CD4-positive, CD25-positive, alpha-beta regulatory T cell (primary cell): Measurements from ENCODE around the gene HHIPL2. TPM values are rescaled to one million over a fixed set of nuclear protein-coding genes. Genes with fewer than 3 reads are reported as not detected.

Experiments
- ATAC-seq, 2 donors: fragments of 150-1000 bp; cut with Tn5 transposase; one replicate each; pipeline ENCODE4 v1.10.0; 2021; ENCODE audit warnings: low read depth in 2 of 2, moderate number of reproducible peaks in 2 of 2, moderate library complexity in 1 of 2
- DNase-seq, 3 donors: peaks; one replicate each; pipeline versions ENCODE4 v3.0.0 to v3.0.0-alpha.2; 2012 to 2022; ENCODE audit warnings: mixed read lengths in 1 of 3
- H3K27ac ChIP-seq: one replicate; pipeline ENCODE4 v1.7.0; 2013; ENCODE audit warnings: mild to moderate bottlenecking, low read length; ENCODE audit not compliant: insufficient read depth, poor library complexity, severe bottlenecking
- H3K27me3 ChIP-seq: one replicate; pipeline ENCODE4 v1.7.0; 2013; ENCODE audit warnings: low read length; ENCODE audit not compliant: control insufficient read depth, insufficient read depth
- H3K36me3 ChIP-seq: one replicate; pipeline ENCODE4 v1.7.0; 2013; ENCODE audit warnings: mild to moderate bottlenecking, low read length, moderate library complexity; ENCODE audit not compliant: control insufficient read depth, insufficient read depth
- H3K4me1 ChIP-seq: 2 replicates; pipeline ENCODE4 v1.7.0; 2013; ENCODE audit warnings: mild to moderate bottlenecking, low read length; ENCODE audit not compliant: insufficient read depth, control insufficient read depth, poor library complexity, severe bottlenecking
- H3K4me3 ChIP-seq: one replicate; pipeline ENCODE4 v1.7.0; 2013; ENCODE audit warnings: low read depth, mild to moderate bottlenecking, low read length, moderate library complexity
- H3K9me3 ChIP-seq, 2 experiments: 1 replicate in 1 of 2; 2 replicates in 1 of 2; pipeline ENCODE4 v1.7.0; 2013; ENCODE audit warnings: low read length in 2 of 2, mild to moderate bottlenecking in 1 of 2, moderate library complexity in 1 of 2; ENCODE audit not compliant: control insufficient read depth in 2 of 2
- H3K27ac Mint-ChIP-seq, 3 donors: one replicate each; pipeline ENCODE4 v1.8.0; 2020 to 2022; ENCODE audit warnings: mild to moderate bottlenecking in 3 of 3, mixed read lengths in 3 of 3, moderate library complexity in 2 of 3
- H3K27me3 Mint-ChIP-seq: one replicate; pipeline ENCODE4 v1.8.0; 2022; ENCODE audit warnings: mild to moderate bottlenecking, mixed read lengths
- H3K36me3 Mint-ChIP-seq: one replicate; pipeline ENCODE4 v1.8.0; 2020; ENCODE audit warnings: mixed read lengths
- H3K4me1 Mint-ChIP-seq, 4 donors: one replicate each; pipeline ENCODE4 v1.8.0; 2020 to 2022; ENCODE audit warnings: mixed read lengths in 4 of 4, mild to moderate bottlenecking in 1 of 4
- H3K4me3 Mint-ChIP-seq, 4 donors: one replicate each; pipeline ENCODE4 v1.8.0; 2020 to 2022; ENCODE audit warnings: mild to moderate bottlenecking in 4 of 4, mixed read lengths in 4 of 4, moderate library complexity in 3 of 4
- H3K9me3 Mint-ChIP-seq, 7 donors: one replicate each; pipeline ENCODE4 v1.8.0; 2020 to 2022; ENCODE audit warnings: mixed read lengths in 7 of 7, mild to moderate bottlenecking in 3 of 7, moderate library complexity in 2 of 7
- polyA plus RNA-seq, 4 donors: library from polyadenylated mRNA; unstranded; fragments of 300-500 nt; fragmentation: Illumina TruSeq; gene quantifications; one replicate each; pipeline ENCODE4 v1.2.3, GENCODE V29; 2021
- total RNA-seq: library from RNA; stranded (reverse); gene quantifications from one replicate; pipeline ENCODE4 v1.2.3, GENCODE V29; 2022

HHIPL2 gene
- total and polyA plus RNA-seq, 5 donors from 2014 or later: not detected

GRCh38 chr1:222555992-222556615, 8.2 kb upstream of the HHIPL2 start:
- Mint-ChIP-seq H3K36me3 (peaks cover 25% of the 10 kb centered on the region), H3K4me3 (no peak overlapping the region), H3K4me1 (peaks cover 0 to 2% (median 0%) of the 10 kb centered on the region in 4 donors), H3K27me3 (no peaks in the 10 kb centered on the region), H3K9me3 (no peaks in the 10 kb centered on the region), H3K27ac (peak overlapping the region in 1 of 3 donors; percentile 11)
- no peaks in the 10 kb centered on the region for H3K9me3 ChIP-seq
- DNase-seq (no peak), ATAC-seq (no peak)
- H3K4me3 ChIP-seq: no peak overlapping the region
- H3K4me1 ChIP-seq: no peaks in the 10 kb centered on the region
- H3K36me3 ChIP-seq: peaks cover 31% of the 10 kb centered on the region
- H3K27me3 ChIP-seq: no peaks in the 10 kb centered on the region
- H3K27ac ChIP-seq: no peak overlapping the region

DNA sequence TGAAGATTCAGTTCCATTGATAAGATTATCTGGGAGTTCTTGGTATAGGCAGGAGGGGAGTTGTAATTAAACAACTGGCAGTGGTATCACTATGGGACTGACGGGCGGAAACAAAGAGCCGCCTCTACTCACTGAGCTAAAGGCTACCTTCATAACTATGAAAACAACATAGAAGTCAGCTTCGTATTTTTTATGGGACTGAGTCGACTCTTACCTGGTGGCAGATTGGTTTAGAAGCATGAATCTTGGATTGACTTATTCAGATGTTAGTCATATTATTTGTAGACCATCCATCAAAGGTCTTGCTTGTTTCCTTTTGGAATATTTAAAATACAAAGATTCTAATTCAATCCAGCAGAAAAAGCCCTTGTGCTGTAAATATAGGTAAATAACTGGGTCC, 6.3 kb upstream of the HHIPL2 start:
- Mint-ChIP-seq H3K9me3 (no peaks in the 10 kb centered on the region), H3K27ac (peak overlapping the region in 2 of 3 donors; percentile 29 to 69), H3K4me3 (no peak overlapping the region), H3K36me3 (peaks cover 17% of the 10 kb centered on the region), H3K4me1 (no peaks in the 10 kb centered on the region), H3K27me3 (no peaks in the 10 kb centered on the region)
- H3K4me3 ChIP-seq: no peak overlapping the region
- no peak overlapping the region for H3K27ac ChIP-seq
- no peaks in the 10 kb centered on the region for H3K9me3 ChIP-seq
- no peaks in the 10 kb centered on the region for H3K27me3 ChIP-seq
- H3K4me1 ChIP-seq: no peaks in the 10 kb centered on the region
- ATAC-seq: no peak
- H3K36me3 ChIP-seq: peaks cover 16% of the 10 kb centered on the region
- no peak for DNase-seq

DNA sequence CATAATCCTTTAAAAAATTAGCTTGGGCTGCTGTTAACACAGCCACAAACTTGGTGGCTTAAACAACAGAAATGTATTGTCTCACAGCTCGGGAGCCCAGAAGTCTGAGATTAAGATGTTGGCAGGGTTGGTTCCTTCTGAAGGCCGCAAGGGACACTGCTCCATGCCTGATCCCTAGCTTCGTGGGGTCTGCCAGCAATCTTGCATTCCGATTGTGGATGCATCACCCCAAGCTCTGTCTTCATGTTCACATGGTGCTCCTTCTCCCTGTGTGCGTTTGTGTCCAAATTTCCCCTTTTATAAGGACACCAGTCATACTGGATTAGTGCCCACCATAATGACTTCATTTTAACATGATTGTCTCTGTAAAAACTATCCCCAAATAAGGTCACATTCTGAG, 5.0 kb upstream of the HHIPL2 start:
- Histone ChIP-seq H3K36me3 (peaks cover 12% of the 10 kb centered on the region), H3K27me3 (no peaks in the 10 kb centered on the region), H3K9me3 (no peaks in the 10 kb centered on the region), H3K27ac (no peak overlapping the region), H3K4me1 (no peaks in the 10 kb centered on the region), H3K4me3 (no peak overlapping the region)
- Mint-ChIP-seq H3K4me3 (no peak overlapping the region), H3K4me1 (no peaks in the 10 kb centered on the region), H3K27ac (no peak overlapping the region), H3K27me3 (no peaks in the 10 kb centered on the region), H3K36me3 (peaks cover 14% of the 10 kb centered on the region), H3K9me3 (no peaks in the 10 kb centered on the region)
- ATAC-seq (no peak), DNase-seq (no peak)

GRCh38 chr1:222547260-222547614, 667 bp downstream of the HHIPL2 start:
- no peak overlapping the region for H3K27ac ChIP-seq
- H3K4me1 Mint-ChIP-seq: peaks cover 0 to 2% (median 0%) of the 10 kb centered on the region in 4 donors
- ATAC-seq: no peak
- peaks cover 3% of the 10 kb centered on the region for H3K36me3 Mint-ChIP-seq
- H3K27me3 Mint-ChIP-seq: peaks cover 10% of the 10 kb centered on the region
- no peaks in the 10 kb centered on the region for H3K4me1 ChIP-seq
- no peaks in the 10 kb centered on the region for H3K9me3 Mint-ChIP-seq
- no peak overlapping the region for H3K4me3 ChIP-seq
- H3K36me3 ChIP-seq: no peaks in the 10 kb centered on the region
- no peak overlapping the region for H3K4me3 Mint-ChIP-seq
- no peak for DNase-seq
- H3K27me3 ChIP-seq: peaks cover 2% of the 10 kb centered on the region
- no peak overlapping the region for H3K27ac Mint-ChIP-seq
- no peaks in the 10 kb centered on the region for H3K9me3 ChIP-seq

DNA sequence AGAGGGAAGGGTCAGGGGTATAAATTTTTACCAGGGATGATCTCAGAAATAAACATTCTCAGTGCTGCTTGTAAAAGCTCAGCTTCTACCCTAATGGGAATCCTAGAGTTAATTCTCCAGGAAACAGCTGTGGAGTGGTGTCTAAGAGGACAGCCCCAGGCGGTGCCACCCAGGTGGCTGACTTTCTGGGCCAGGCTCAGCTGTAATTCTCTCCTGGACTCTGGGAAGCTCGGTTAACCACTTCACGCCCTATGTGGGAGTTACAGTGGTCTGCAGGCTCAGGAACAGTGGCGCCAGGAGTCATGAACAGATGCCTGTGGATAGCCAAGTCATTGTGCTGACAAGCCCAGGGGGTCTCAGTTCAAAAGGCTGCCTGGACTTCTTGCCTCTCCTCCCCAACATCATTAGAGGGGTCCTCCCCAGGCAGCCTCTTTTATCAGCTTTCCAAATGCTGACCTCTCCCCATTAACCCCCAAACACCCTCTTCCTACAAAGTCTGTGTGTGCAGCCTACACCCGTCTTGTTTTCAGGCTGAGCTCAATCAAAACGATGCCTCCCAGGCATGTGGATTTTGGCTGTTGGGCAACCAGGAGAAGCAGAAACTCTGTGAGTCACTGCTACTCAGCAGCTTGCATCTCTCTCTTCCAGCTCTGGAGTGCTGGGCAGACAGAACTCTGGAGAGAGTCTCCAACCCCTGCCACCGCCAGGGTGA, 1.2 kb downstream of the HHIPL2 start:
- H3K9me3 Mint-ChIP-seq: no peaks in the 10 kb centered on the region
- H3K9me3 ChIP-seq: no peaks in the 10 kb centered on the region
- DNase-seq (no peak), ATAC-seq (no peak)
- no peak overlapping the region for H3K4me3 ChIP-seq
- H3K4me3 Mint-ChIP-seq: no peak overlapping the region
- H3K4me1 Mint-ChIP-seq: peaks cover 0 to 2% (median 0%) of the 10 kb centered on the region in 4 donors
- H3K27me3 ChIP-seq: peaks cover 2% of the 10 kb centered on the region
- peak overlapping the region in 1 of 3 donors; percentile 74 for H3K27ac Mint-ChIP-seq
- H3K36me3 Mint-ChIP-seq: peaks cover 3% of the 10 kb centered on the region
- H3K4me1 ChIP-seq: no peaks in the 10 kb centered on the region
- H3K27ac ChIP-seq: no peak overlapping the region
- peaks cover 10% of the 10 kb centered on the region for H3K27me3 Mint-ChIP-seq
- no peaks in the 10 kb centered on the region for H3K36me3 ChIP-seq

DNA sequence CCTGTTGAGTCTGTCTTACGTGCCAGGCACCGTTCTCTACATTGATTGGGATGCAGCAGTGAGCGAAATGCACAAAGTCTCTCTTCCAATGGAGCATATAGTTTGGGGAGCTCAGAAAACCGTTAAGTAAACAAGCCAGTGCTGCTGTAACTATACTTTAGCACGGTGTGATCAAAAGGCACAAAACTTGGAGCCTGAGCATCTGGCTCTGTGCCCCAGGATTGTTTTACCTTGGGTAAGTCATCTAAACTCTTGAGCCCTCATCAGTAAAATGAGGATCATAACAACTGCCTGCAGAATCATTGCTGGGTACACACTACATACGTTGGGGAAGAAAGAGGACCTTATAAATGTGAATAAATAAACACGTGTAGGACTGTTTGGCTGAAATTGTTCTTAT, 1.8 kb downstream of the HHIPL2 start:
- Histone ChIP-seq H3K27me3 (peaks cover 2% of the 10 kb centered on the region), H3K27ac (no peak overlapping the region), H3K9me3 (no peaks in the 10 kb centered on the region), H3K4me3 (no peak overlapping the region), H3K36me3 (no peaks in the 10 kb centered on the region), H3K4me1 (no peaks in the 10 kb centered on the region)
- Mint-ChIP-seq H3K36me3 (peaks cover 3% of the 10 kb centered on the region), H3K27ac (no peak overlapping the region), H3K4me1 (peaks cover 0 to 2% (median 0%) of the 10 kb centered on the region in 4 donors), H3K9me3 (no peaks in the 10 kb centered on the region), H3K27me3 (peaks cover 10% of the 10 kb centered on the region), H3K4me3 (no peak overlapping the region)
- DNase-seq: no peak
- no peak for ATAC-seq

DNA sequence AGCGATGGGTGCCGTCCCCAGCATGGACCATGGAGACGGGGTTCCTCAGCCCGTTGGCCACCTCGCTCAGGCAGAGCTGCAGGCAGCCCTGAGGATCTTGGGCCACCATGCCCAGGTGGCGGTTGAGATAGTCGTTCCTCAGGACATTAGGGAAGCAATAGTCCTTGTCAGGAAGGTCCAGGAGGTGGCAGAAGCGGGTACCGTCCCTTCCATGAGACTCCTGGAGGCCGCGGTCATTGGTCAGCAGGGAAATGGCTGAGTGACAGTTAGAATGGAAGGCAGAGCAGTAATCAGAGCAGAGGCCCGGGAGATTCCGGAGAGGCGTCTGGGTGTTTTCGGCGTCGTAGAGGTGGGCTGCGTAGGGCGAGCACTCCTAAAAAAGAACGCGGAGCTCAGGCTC, 4.1 kb downstream of the HHIPL2 start:
- Histone ChIP-seq H3K36me3 (no peaks in the 10 kb centered on the region), H3K27ac (no peak overlapping the region), H3K9me3 (no peaks in the 10 kb centered on the region), H3K4me1 (no peaks in the 10 kb centered on the region), H3K27me3 (peaks cover 2% of the 10 kb centered on the region), H3K4me3 (no peak overlapping the region)
- H3K4me1 Mint-ChIP-seq: peaks cover 0 to 2% (median 0%) of the 10 kb centered on the region in 4 donors
- peaks cover 3% of the 10 kb centered on the region for H3K36me3 Mint-ChIP-seq
- DNase-seq (no peak), ATAC-seq (no peak)
- H3K9me3 Mint-ChIP-seq: no peaks in the 10 kb centered on the region
- H3K4me3 Mint-ChIP-seq: no peak overlapping the region
- peaks cover 10% of the 10 kb centered on the region for H3K27me3 Mint-ChIP-seq
- H3K27ac Mint-ChIP-seq: no peak overlapping the region

DNA sequence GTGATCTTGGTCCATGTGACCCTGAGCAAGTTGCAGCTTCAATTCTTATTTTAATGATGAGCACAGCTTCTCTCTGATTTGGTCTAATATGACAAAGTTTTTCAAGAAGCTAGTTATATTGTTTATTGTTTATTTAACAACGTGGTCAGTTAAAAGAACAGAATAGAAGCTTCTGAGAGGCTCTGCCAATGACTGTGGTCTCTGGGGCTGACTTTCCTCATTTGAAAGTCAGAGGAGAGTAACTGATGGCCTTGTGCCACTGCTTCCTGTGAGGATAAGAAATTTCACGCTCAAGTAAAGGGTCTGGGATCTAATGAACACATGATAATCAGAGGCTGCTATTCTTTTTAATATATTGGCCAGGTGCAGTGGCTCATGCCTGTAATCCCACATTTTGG, 7.3 kb downstream of the HHIPL2 start:
- H3K4me3 Mint-ChIP-seq: no peak overlapping the region
- no peak for ATAC-seq
- H3K27me3 ChIP-seq: peaks cover 2% of the 10 kb centered on the region
- no peak for DNase-seq
- H3K27ac ChIP-seq: no peak overlapping the region
- H3K4me1 ChIP-seq: no peaks in the 10 kb centered on the region
- H3K9me3 ChIP-seq: no peaks in the 10 kb centered on the region
- no peaks in the 10 kb centered on the region for H3K36me3 ChIP-seq
- H3K4me3 ChIP-seq: no peak overlapping the region
- H3K9me3 Mint-ChIP-seq: no peaks in the 10 kb centered on the region
- no peaks in the 10 kb centered on the region for H3K4me1 Mint-ChIP-seq
- no peak overlapping the region for H3K27ac Mint-ChIP-seq
- peaks cover 3% of the 10 kb centered on the region for H3K36me3 Mint-ChIP-seq
- H3K27me3 Mint-ChIP-seq: peaks cover 18% of the 10 kb centered on the region
